ENCODE data around the gene DUXA. TPM values are rescaled to one million over a fixed set of nuclear protein-coding genes. Genes with fewer than 3 reads are reported as not detected.
"Not testable (repeated sequence)": the region's sequence is repeated elsewhere in the genome, so short reads cannot be mapped to it uniquely, and the experiment has no call there.

The DUXA gene
- total and polyA plus RNA-seq, 2 donors (not counting 1 experiment from before 2014, with no cell fraction given), result not detected

DNA sequence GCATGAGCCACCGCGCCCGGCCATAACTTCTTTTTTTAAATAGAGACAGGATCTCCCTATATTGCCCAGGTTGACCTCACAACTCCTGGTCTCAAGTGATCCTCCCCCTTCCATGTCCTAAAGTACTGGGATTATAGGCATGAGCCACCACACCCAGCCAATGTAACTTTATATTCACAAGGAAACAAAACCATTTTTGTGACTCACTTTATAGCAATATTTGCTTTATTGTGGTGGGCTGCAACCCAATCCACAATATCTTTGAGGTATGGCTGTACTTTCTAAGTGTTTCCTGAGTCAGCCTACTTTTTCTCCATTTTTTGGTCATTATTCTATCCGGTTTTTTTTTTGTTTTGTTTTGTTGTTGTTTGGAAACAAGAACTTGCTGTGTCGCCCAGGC, 14.4 kb downstream of the DUXA start:
- no peak overlapping the region for H3K4me2 ChIP-seq (ENCODE audit: extremely low read depth, insufficient read depth, low read length)
- H3K9ac ChIP-seq (ENCODE audit: insufficient read depth, low read length), result no peak overlapping the region
- no peaks in the 10 kb centered on the region for H4K20me1 ChIP-seq (ENCODE audit: control insufficient read depth, extremely low read depth, insufficient read depth, low read length)
- no peak overlapping the region for H3K4me3 ChIP-seq (replicated peaks in 1 of 4; ENCODE audit: control extremely low read depth in 1 of 4, insufficient read depth in 1 of 4, low read depth in 3 of 4, low read length in 4 of 4)
- no peak overlapping the region for H3K27ac ChIP-seq (ENCODE audit: insufficient read depth, low read length)
- H3K9me3 ChIP-seq (ENCODE audit: control insufficient read depth, insufficient read depth, low read depth, low read length), result no peaks in the 10 kb centered on the region
- H3K4me1 ChIP-seq (ENCODE audit: control insufficient read depth, extremely low read depth, insufficient read depth, low read length), result no peaks in the 10 kb centered on the region
- H2AFZ ChIP-seq (ENCODE audit: low read length), result no peak overlapping the region
- H3K36me3 ChIP-seq (ENCODE audit: control insufficient read depth, insufficient read depth, low read length), result no peaks in the 10 kb centered on the region
- no peak for DNase-seq (ENCODE audit: low read depth in 2 of 2)
- no peaks in the 10 kb centered on the region for H3K79me2 ChIP-seq (ENCODE audit: control insufficient read depth, insufficient read depth, low read length)
- TF ChIP-seq EZH2 (IDR thresholded peaks at IDR 0.05; ENCODE audit: low read length, missing control alignments), result no peak
- TF ChIP-seq, protein P1, sequence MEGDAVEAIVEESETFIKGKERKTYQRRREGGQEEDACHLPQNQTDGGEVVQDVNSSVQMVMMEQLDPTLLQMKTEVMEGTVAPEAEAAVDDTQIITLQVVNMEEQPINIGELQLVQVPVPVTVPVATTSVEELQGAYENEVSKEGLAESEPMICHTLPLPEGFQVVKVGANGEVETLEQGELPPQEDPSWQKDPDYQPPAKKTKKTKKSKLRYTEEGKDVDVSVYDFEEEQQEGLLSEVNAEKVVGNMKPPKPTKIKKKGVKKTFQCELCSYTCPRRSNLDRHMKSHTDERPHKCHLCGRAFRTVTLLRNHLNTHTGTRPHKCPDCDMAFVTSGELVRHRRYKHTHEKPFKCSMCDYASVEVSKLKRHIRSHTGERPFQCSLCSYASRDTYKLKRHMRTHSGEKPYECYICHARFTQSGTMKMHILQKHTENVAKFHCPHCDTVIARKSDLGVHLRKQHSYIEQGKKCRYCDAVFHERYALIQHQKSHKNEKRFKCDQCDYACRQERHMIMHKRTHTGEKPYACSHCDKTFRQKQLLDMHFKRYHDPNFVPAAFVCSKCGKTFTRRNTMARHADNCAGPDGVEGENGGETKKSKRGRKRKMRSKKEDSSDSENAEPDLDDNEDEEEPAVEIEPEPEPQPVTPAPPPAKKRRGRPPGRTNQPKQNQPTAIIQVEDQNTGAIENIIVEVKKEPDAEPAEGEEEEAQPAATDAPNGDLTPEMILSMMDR (conservative IDR thresholded peaks at IDR 0.05 in 1 of 2, IDR thresholded peaks at IDR 0.05 in 1 of 2; ENCODE audit: low read depth in 1 of 2, low read length in 2 of 2), result no peak
- no peaks in the 10 kb centered on the region for H3K27me3 ChIP-seq (ENCODE audit: control insufficient read depth, insufficient read depth, low read length)

DNA sequence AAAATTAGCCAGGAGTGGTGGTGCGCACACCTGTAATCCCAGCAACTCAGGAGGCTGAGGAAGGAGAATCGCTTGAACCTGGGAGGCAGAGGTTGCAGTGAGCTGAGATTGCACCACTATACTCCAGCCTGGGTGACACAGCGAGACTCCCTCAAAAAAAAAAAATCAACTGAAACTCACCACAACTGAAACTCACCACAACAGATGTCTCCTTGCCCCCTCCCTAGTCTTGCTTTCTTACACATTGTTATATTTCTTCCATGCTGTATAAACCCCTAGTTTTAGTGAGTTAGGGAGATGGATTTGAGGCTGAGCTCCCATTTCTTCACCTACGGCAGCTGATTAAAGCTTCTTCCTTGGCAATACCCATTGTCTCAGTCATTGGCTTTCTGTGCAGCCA, 25.6 kb downstream of the DUXA start:
- no peaks in the 10 kb centered on the region for H3K79me2 ChIP-seq (ENCODE audit: control insufficient read depth, insufficient read depth, low read length)
- no peaks in the 10 kb centered on the region for H3K36me3 ChIP-seq (ENCODE audit: control insufficient read depth, insufficient read depth, low read length)
- no peak overlapping the region for H3K4me2 ChIP-seq (ENCODE audit: extremely low read depth, insufficient read depth, low read length)
- H4K20me1 ChIP-seq (ENCODE audit: control insufficient read depth, extremely low read depth, insufficient read depth, low read length), result no peaks in the 10 kb centered on the region
- H3K9ac ChIP-seq (ENCODE audit: insufficient read depth, low read length), result no peak overlapping the region
- no peaks in the 10 kb centered on the region for H3K9me3 ChIP-seq (ENCODE audit: control insufficient read depth, insufficient read depth, low read depth, low read length)
- no peak overlapping the region for H3K4me3 ChIP-seq (replicated peaks in 1 of 4; ENCODE audit: control extremely low read depth in 1 of 4, insufficient read depth in 1 of 4, low read depth in 3 of 4, low read length in 4 of 4)
- no peaks in the 10 kb centered on the region for H3K4me1 ChIP-seq (ENCODE audit: control insufficient read depth, extremely low read depth, insufficient read depth, low read length)
- TF ChIP-seq, protein P1 (conservative IDR thresholded peaks at IDR 0.05 in 1 of 2, IDR thresholded peaks at IDR 0.05 in 1 of 2; ENCODE audit: low read depth in 1 of 2, low read length in 2 of 2), result no peak
- no peak for TF ChIP-seq EZH2 (IDR thresholded peaks at IDR 0.05; ENCODE audit: low read length, missing control alignments)
- DNase-seq (ENCODE audit: low read depth in 2 of 2), result no peak
- no peak overlapping the region for H2AFZ ChIP-seq (ENCODE audit: low read length)
- H3K27me3 ChIP-seq (ENCODE audit: control insufficient read depth, insufficient read depth, low read length), result no peaks in the 10 kb centered on the region
- H3K27ac ChIP-seq (ENCODE audit: insufficient read depth, low read length), result no peak overlapping the region

GRCh38 chr19:57135797-57136196, 31.5 kb downstream of the DUXA start:
- no peak overlapping the region for H2AFZ ChIP-seq (ENCODE audit: low read length)
- TF ChIP-seq, protein P1 (conservative IDR thresholded peaks at IDR 0.05 in 1 of 2, IDR thresholded peaks at IDR 0.05 in 1 of 2; ENCODE audit: low read depth in 1 of 2, low read length in 2 of 2), result no peak
- TF ChIP-seq EZH2 (IDR thresholded peaks at IDR 0.05; ENCODE audit: low read length, missing control alignments), result no peak
- no peaks in the 10 kb centered on the region for H3K36me3 ChIP-seq (ENCODE audit: control insufficient read depth, insufficient read depth, low read length)
- no peak overlapping the region for H3K27ac ChIP-seq (ENCODE audit: insufficient read depth, low read length)
- no peaks in the 10 kb centered on the region for H3K4me1 ChIP-seq (ENCODE audit: control insufficient read depth, extremely low read depth, insufficient read depth, low read length)
- H3K9ac ChIP-seq (ENCODE audit: insufficient read depth, low read length), result no peak overlapping the region
- H3K79me2 ChIP-seq (ENCODE audit: control insufficient read depth, insufficient read depth, low read length), result no peaks in the 10 kb centered on the region
- H3K4me2 ChIP-seq (ENCODE audit: extremely low read depth, insufficient read depth, low read length), result no peak overlapping the region
- no peak overlapping the region for H3K4me3 ChIP-seq (replicated peaks in 1 of 4; ENCODE audit: control extremely low read depth in 1 of 4, insufficient read depth in 1 of 4, low read depth in 3 of 4, low read length in 4 of 4)
- H4K20me1 ChIP-seq (ENCODE audit: control insufficient read depth, extremely low read depth, insufficient read depth, low read length), result no peaks in the 10 kb centered on the region
- no peak for DNase-seq (ENCODE audit: low read depth in 2 of 2)
- H3K9me3 ChIP-seq (ENCODE audit: control insufficient read depth, insufficient read depth, low read depth, low read length), result no peaks in the 10 kb centered on the region
- H3K27me3 ChIP-seq (ENCODE audit: control insufficient read depth, insufficient read depth, low read length), result no peaks in the 10 kb centered on the region

DNA sequence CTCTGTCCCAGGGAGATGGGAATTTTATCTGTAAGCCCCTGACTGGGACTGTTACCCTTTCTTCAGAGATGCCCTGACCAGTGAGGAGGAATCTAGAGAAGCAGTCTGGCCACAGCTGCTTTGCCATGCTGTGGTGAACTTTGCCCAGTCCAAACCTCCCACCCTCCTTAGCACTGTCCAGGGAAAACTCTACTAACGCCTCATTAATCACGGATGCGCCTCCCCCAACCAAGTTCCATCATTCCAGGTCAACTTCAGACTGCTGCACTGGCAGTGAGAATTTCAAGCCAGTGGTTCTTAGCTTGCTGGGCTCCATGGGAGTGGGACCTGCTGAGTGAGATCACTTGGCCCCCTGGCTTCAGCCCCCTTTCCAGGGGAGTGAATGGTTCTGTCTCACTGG, 39.9 kb downstream of the DUXA start:
- H3K4me1 ChIP-seq (ENCODE audit: control insufficient read depth, extremely low read depth, insufficient read depth, low read length); H3K79me2 ChIP-seq (ENCODE audit: control insufficient read depth, insufficient read depth, low read length); H2AFZ ChIP-seq (ENCODE audit: low read length); DNase-seq (ENCODE audit: low read depth in 2 of 2); H4K20me1 ChIP-seq (ENCODE audit: control insufficient read depth, extremely low read depth, insufficient read depth, low read length); H3K27ac ChIP-seq (ENCODE audit: insufficient read depth, low read length); H3K36me3 ChIP-seq (ENCODE audit: control insufficient read depth, insufficient read depth, low read length); H3K9ac ChIP-seq (ENCODE audit: insufficient read depth, low read length); H3K27me3 ChIP-seq (ENCODE audit: control insufficient read depth, insufficient read depth, low read length); H3K9me3 ChIP-seq (ENCODE audit: control insufficient read depth, insufficient read depth, low read depth, low read length); H3K4me2 ChIP-seq (ENCODE audit: extremely low read depth, insufficient read depth, low read length); H3K4me3 ChIP-seq (replicated peaks in 1 of 4; ENCODE audit: control extremely low read depth in 1 of 4, insufficient read depth in 1 of 4, low read depth in 3 of 4, low read length in 4 of 4): not testable (repeated sequence)

All from fibroblast of lung (primary cell).